D341Med (cell line): ENCODE measurements around the gene NOTCH1.

Experiments
- DNase-seq: peaks from one replicate; pipeline ENCODE4 v3.0.0; 2012; ENCODE audit warnings: low spot score

The NOTCH1 gene

DNA sequence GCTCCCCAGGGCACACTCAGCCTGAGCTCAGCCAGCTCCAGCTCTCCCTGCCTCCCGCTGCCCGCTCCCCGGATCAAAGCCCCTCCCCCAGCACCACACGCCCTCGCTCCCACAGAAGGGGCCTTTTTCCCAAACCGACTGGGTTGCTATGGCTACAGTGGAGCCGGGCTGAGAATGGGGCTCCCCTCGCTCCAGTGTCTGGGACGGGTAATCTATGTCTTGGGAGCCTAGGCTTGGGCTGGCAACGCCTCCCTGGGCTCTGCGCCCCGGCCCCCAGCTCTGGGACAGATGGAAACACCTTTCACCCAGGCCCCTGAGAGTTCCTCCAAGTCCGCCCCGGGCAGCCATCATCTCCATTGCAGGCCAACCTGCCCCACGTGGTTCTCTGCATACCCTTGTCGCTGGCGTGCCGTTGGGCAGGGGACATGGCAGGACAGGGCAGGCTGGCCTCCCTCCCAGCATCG, 29.6 kb downstream of the NOTCH1 start:
- DNase-seq, result no peak

DNA sequence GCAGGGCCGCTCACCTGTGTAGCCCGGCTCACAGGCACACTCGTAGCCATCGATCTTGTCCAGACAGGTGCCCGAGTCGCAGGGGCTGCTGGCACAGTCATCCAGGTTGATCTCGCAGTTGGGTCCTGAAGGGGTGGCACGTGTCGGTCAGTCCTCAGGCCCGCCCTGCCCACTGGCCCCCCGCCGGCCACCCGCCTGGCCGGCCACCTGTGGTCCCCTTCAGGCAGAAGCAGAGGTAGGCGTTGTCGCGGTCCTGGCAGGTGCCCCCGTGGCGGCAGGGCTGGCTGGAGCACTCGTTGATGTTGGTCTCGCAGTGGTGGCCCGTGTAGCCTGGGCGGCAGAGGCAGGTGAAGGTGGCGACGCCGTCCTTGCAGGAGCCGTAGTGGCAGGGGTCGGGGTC, 30.6 kb downstream of the NOTCH1 start:
- DNase-seq, result no peak

DNA sequence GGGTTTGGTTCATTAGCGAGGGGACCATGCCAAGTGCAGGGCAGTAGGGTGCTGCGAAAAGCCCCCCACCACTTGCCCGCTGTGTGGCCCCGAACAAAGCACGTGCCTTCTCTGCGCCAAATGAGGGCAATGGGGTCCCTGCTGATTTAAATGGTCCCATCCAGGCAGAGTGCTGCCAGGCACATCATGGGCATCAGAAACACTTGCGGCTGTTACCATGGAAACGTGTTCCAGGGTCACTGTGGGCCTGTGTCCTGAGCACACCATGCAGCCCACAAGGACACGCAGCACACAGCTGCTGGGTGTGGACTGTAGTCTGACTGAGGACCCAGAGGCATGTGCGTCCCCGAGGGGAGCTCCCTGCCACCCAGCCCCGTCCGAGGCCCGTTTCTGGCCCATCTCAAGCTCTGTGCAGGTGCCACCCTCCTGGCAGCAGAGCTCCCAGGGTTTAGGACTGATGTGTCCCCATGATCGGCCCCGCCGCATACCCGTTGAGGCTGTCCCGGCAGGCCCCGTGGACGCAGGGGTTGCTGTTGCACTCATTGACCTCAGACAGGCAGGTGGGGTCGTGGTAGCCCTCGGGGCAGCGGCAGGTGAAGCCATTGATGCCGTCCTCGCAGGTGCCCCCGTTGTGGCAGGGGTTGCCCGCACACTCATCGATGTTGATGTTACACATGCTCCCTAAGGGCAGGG, 31.7 kb downstream of the NOTCH1 start:
- DNase-seq, result no peak

DNA sequence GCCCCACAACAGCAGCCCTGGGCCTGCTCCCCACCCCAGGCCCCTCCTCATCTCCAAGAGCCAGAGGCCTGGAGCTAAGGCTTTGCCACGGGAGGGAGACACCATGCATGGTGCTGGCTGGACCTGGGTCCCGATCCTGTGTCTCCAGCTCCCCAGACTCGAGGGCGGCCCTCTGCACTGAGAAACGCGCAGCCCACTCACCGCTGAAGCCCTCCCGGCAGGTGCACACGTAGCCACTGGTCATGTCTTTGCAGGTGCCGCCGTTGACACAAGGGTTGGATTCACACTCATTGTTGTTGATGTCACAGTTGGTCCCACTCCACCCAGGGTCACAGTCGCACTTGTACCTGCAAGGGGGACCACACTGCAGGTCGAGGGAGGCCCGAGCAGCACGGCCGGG, 32.7 kb downstream of the NOTCH1 start:
- DNase-seq, result no peak

DNA sequence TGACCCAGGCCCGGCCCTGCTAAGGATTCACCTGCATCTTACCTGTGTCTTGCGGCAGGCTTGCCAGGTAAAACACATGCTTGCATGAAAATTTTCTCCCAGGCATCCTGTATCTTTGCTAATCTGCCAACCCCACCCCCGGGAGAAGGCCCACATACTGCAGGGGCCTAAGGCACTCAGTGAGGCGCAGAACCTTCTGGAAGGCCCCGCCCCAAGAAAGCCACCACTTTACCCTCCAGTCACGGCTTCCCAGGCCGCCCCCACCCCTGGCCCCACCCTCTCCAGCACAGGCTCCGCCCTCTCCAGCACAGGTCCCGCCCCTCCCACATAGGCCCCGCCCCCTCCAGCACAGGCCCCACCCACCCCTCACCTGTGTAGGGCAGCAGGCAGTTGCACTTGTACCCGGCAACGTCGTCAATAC, 33.2 kb downstream of the NOTCH1 start:
- no peak for DNase-seq

DNA sequence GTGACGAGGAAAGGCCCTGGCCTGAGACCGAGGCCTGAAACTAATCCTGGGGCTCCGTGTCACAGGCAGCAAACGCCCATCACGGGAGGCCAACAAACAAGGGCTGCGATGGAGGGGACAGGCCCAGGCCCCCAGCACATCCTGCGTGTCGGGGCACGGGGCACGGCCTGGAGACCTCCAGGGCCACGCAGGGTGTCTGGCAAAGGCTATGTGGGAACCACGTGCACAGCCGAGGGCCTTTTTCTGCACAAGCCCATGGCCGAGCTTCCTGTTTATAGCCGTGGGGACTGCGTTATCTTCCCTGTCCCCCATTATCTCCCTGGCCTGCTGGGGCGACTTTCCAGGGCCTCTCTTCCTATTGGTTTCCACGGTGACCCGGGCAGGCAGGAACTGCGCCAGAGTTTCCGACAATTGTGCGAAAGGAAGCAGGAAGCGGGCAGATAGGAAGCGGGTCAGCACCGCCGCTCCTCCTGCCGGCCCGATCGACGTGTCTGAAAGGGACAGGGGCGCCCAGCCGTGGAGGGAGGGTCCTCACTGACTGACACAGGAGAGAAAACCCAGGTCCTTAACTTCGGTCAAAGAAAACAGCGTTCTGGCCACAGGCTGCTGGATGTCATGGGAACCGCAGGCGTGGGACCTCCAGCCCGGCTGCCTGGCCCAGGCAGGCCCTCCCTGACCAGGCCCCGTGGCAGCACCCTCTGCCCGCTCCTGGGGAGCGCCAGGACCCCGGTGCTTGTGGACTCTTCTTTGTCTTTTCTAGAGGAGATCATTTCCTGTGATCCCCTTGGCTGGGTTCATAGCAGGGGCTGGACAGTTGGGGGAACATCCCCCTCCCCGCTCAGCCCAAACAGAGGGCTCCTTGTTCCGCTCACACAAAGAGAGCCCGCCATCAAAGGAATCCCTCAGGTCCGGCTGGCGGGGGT, 33.9 kb downstream of the NOTCH1 start:
- DNase-seq, result no peak

DNA sequence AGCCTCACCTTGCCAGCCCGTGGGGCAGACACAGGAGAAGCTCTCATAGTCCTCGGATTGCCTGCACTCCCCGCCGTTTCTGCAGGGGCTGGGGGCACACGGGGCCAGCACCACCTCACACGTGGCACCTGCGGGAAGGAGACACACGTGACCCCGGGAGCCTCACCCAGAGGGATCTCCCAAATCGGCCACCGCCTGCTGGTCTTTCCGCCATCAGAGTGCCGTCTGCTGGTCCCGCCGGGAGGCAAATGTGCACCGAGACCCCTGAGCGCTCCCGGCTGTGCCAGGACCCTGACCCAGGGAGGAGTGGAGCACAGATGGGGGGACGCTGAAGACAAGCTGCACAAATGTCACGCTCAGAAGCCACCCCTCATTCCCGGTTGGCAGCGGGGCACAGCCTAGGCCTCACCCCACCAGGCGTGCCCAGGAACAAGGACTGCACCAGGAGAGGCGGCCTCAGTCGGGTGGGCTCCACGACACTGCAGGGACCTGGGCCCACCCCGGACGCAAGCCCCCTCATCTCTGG, 34.6 kb downstream of the NOTCH1 start:
- no peak for DNase-seq

DNA sequence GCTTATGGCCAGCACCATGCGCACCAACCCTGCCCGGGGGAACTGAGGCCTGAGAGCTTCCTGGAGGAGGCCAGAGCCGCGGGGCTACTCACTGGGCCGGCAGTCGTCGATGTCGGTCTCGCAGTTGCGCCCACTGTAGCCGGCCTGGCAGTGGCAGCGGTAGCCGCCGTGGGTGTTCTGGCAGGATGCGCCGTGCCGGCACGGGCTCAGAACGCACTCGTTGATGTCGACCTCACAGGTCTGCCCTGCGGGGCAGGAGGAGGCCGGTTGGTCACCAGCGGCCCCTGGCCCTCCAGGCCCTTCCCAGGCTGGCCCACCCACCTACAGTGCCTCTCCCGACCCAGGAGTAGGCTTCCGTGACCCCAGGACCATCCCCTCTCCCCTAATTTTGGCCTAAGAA, 35.3 kb downstream of the NOTCH1 start:
- no peak for DNase-seq

DNA sequence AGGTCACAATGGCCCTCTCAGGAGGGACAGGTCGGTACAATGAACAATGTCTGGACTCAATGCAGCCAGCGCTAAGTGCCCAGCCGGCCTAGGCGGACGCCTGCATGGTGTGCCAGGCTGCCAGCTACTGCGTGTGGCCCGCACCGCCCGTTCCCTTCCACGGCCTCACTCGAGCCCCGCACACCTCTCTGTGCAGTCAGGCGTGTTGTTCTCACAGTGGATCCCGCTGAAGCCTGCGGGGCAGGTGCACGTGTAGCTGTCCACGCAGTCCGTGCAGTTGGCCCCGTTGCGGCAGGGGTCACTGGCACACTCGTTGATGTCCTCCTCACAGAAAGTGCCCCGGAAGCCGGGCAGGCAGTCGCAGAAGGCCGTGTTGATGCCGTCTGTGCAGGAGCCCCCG, 36.3 kb downstream of the NOTCH1 start:
- no peak for DNase-seq

DNA sequence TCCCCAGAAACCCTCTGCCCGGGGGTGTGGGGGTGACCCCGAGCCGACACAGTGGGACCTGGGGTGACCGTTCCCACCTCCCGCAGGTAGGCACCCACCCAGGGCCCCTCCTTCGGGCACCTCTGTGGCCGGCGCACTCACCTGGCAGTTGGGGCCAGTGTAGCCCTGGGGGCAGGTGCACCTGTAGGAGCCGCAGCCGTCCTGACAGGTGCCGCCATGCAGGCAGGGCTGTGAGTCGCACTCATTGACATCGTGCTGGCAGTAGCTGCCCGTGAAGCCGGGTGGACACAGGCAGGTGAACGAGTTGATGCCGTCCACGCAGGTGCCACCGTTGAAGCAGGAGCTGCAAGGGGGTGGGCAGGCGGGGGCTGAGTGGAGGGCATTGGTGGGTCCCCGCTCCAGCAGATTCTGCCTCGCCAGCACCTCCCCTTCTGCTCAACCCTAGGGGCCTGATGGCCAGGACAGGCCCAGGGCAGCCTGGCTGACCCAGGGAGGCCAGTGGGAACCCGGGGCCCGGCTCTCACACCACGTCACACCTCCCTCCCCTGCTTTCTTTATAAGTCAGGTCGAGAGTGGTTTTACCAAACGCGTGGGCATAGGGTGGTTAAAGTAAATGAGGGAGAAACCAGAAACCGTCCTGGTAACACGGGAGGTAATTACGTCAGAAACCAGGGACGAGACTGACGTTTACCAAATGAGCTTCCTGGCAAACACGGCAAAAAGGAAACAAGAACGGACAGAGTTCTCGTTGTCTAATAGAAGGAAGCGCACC, 36.9 kb downstream of the NOTCH1 start:
- DNase-seq, result no peak

DNA sequence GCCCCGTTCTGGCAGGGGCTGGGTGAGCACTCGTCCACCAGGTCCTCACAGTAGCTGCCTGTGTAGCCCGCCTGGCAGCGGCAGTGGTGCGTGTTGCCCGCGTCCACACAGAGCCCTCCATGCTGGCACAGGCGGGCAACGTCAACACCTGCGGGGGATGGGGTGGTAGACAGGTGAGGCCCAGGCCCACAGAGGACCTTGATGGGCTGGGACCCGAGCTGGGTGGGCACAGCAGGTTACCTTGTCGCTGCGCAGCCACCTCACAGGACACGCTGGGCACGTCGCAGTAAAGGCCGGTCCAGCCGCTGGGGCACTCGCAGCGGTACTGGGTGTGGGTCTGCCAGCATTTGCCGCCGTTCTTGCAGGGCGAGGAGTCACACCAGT, 37.9 kb downstream of the NOTCH1 start:
- no peak for DNase-seq

DNA sequence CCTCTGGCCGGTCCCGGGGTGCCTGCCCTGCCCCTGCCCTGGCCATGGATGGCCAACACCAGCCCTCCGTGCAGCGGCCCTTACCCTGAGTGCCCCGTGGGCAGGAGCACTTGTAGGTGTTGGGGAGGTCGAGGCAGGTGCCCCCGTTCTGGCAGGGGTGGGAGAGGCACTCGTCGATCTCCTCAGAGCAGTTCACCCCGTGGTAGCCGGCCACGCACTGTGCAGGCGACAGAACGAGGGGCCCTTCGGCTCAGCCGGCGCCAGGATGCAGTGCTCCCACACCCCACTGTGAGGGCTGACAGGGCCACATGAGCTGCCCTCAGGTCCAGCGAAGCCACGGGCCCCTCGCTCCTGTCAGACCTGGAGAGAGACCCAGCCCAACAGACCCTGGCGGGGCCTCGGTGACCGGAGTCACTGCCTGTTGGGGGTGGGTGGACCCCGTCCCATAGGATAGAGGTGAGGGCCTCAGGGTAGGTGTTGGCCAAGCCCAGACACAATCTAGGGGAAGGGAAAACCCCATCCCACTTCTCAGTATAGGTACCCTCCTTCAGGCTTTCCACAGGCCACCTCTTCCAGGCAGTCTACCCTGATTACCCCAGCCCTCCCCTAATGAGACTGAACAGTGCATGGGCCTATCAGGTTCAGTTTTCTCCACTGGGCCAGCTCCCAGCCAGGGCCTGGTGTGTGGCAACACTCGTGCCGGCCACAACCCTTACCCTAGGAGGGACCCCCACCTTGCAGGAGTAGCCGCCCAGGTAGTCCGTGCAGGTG, 38.4 kb downstream of the NOTCH1 start:
- DNase-seq, result no peak

DNA sequence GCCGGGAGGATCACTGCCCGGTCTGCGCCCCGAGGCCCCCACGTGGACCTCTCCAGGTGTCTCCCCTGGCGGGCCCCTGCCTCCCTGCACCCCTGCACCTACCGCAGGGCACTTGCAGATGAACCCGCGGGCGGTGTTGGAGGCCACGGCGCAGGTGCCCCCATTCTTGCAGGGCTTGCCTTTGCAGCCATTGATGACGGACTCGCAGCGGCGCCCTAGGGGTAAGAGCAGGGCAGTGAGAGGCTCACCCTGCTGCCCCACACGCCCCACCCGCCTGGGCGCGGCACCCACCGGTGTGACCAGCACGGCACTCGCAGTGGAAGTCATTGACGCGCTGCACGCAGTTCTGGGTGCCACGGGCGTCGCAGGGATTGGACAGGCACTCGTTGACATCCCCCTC, 39.4 kb downstream of the NOTCH1 start:
- no peak for DNase-seq

DNA sequence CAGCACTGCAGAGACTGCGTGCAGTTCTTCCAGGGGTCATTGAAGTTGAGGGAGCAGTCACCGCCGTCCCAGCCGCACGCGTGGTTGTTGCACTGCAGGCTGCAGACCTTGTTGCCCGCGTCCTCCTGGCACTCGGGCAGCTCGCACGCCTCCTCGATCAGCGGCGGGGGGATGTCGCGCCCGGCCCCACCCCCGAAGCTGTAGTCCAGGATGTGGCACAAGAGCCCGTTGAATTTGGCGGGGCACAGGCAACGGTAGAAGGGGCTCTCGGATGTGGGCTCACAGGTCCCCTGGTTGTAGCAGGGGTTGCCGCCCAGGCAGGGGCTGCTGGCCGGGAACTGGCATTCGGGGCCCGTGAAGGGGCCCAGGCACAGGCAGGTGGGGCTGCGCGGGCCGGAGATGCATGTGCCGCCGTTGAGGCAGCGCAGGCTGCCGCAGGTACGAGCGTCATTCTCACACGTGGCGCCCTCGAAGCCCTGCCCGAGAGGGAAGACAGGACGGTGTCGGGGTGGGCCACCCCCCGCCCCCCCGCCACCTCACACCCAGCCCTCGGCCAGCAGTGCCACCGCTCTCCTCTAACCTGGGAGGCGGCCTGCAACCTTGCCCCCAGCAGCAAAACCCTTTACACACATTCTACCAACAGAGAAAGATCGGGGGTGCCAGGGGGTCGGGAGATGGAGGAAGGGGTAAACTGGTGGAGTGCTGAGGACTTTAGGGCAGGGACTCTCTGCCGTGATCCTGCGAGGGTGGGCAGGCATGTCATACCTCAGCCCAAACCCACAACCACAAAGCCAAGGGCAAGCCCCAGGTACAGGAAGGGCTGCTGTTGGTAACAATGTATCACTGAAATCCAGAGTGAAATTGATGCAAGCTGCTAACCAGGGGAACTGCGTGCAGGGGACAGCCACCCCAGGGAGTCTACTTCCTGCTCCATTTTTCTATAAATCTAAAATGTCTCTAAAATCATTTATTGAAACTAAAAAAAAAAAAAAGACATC, 40.1 kb downstream of the NOTCH1 start:
- no peak for DNase-seq

DNA sequence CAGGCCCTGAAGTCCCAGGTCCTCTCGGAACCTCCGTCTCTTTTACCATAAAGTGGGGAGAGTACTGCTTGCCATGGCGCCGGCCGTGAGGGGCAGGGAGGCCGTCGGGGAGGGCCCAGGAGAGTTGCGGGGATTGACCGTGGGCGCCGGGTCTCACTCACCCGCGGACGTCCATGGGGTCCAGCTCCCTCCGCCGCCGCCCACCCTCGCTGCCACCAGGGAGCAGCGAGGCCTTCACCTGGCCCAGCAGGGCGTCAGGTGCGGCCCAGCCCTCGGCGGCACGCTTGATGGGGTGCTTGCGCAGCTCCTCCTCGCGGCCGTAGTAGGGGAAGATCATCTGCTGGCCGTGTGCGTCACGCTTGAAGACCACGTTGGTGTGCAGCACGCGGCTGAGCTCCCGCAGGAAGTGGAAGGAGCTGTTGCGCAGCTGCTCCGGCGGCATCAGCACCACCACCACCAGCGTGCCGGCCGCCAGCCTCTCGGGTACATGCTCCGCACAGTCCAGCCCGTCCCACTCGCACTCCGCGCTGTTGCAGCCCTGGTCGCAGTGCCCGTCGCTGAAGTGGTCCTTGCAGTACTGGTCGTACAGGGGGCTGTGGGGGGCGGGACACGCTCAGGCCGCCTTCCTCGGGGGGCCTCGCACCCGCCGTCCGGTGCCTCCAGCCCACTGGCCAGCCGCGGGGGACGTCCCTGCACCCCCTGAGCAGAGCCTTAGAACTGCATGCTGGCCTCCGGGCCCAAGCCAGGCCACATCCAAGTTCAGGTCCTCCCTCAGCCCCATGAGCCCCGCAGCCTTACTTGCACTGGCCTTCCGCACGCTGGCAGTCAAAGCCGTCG, 41.1 kb downstream of the NOTCH1 start:
- DNase-seq, result no peak

DNA sequence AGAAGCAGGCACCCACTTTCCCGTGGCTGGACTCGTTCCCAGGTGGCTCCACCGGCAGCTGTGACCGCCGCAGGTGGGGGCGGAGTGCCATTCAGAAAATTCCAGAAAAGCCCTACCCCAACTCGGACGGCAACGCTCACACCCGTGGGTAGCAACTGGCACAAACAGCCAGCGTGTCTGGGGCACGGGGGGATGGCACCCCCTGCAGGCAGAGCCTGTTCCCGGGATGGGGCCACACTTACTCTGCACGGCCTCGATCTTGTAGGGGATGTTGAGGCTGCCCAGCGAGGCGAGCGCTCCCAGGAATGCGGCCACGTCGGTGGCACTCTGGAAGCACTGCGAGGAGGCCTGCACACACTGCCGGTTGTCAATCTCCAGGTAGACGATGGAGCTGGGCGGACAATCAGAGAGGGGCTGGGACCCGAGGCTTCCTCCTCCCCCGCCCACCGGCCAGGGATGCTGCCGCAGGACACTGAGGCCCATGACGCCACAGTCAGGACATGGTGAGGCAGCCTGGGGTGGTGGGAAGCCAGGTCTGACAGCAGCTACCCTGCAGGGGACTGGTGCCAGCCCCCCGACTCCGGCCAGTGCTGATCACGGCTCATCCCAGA, 42.8 kb downstream of the NOTCH1 start:
- DNase-seq, result peak; percentile 71

DNA sequence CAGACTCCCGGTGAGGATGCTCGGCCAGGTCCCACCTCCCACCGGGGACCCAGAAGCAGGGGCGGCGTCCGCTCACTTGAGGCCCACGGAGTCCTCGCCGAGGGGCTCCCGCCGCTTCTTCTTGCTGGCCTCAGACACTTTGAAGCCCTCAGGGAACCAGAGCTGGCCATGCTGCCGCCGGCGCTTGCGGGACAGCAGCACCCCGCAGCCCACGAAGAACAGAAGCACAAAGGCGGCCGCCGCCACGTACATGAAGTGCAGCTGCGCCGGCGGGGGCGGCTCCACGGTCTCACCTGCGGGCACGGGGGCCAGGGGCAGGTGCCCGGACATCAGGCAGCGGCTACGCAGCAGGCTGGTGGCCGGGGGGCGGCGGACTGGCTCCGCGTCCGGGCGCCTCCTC, 43.7 kb downstream of the NOTCH1 start:
- no peak for DNase-seq

DNA sequence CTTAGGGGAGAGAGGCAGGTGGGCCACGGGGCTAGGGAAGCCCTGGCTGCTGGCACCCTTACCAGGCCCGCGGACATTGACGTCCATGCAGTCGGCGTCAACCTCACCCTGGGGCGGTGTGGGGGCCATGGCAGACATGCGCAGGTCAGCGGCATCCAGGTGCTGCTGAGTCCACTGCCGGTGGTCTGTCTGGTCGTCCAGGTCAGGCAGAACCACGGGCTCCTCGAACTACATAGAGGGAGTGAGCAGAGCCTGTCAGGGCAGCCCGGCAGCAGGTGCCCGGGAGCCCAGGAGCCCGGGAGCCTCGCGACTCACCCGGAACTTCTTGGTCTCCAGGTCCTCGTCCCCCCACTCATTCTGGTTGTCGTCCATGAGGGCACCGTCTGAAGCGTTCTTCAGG, 44.2 kb downstream of the NOTCH1 start:
- DNase-seq, result no peak
